Ectodermal cell (in vitro differentiated cells): ENCODE results near the gene EGFL8.
"Not testable (repeated sequence)": the region's sequence is repeated elsewhere in the genome, so short reads cannot be mapped to it uniquely, and the experiment has no call there.

Source experiments
- H3K27ac ChIP-seq: 2 replicates; pipeline ENCODE4 v1.7.0; 2013; ENCODE audit warnings: mild to moderate bottlenecking, low read depth, low read length; ENCODE audit not compliant: insufficient read depth, poor library complexity, severe bottlenecking
- H3K27me3 ChIP-seq: 2 replicates; pipeline ENCODE4 v1.7.0; 2013; ENCODE audit warnings: mild to moderate bottlenecking, low read length; ENCODE audit not compliant: insufficient read depth, control insufficient read depth, poor library complexity, severe bottlenecking
- H3K36me3 ChIP-seq: one replicate; pipeline ENCODE4 v1.7.0; 2013; ENCODE audit warnings: low read length; ENCODE audit not compliant: control insufficient read depth, insufficient read depth
- H3K4me1 ChIP-seq: one replicate; pipeline ENCODE4 v1.7.0; 2013; ENCODE audit warnings: low read length; ENCODE audit not compliant: control insufficient read depth, insufficient read depth
- H3K4me3 ChIP-seq: 2 replicates; pipeline ENCODE4 v1.7.0; 2013; ENCODE audit warnings: low read depth, low read length, control low read depth; ENCODE audit not compliant: insufficient read depth
- H3K9me3 ChIP-seq: 2 replicates; pipeline ENCODE4 v1.7.0; 2013; ENCODE audit warnings: mild to moderate bottlenecking, low read length, moderate library complexity; ENCODE audit not compliant: control insufficient read depth
- WGBS, 2 experiments: methylation state at CpG; one replicate each; pipeline ENCODE4 v1.1.7; 2013; ENCODE audit warnings: missing lambda C conversion rate in 2 of 2; 5-methylcytosine and 5-hydroxymethylcytosine counted together

Gene EGFL8

DNA sequence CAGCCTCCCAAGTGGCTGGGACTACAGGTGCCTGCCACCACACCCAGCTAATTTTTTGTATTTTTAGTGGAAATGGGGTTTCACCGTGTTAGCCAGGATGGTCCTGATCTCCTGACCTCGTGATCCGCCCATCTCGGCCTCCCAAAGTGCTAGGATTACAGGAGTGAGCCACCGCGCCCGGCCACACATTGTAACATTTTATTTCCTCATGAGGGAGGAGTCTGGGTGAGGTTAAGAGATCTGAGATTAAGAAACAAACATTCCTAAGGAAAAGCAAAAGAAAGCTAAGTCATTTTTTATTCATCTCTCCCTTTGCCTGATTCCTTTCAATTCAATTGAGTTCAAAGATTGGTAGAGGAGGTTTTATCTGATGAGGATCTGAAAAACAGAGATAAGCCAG is 20.2 kb upstream of the EGFL8 start:
- not testable (repeated sequence) for H3K27ac ChIP-seq, H3K4me3 ChIP-seq, H3K9me3 ChIP-seq, H3K27me3 ChIP-seq, H3K36me3 ChIP-seq, H3K4me1 ChIP-seq
- WGBS, 2 experiments, result 90 to 99% methylated on average over 7 of the region's 7 CpGs

DNA sequence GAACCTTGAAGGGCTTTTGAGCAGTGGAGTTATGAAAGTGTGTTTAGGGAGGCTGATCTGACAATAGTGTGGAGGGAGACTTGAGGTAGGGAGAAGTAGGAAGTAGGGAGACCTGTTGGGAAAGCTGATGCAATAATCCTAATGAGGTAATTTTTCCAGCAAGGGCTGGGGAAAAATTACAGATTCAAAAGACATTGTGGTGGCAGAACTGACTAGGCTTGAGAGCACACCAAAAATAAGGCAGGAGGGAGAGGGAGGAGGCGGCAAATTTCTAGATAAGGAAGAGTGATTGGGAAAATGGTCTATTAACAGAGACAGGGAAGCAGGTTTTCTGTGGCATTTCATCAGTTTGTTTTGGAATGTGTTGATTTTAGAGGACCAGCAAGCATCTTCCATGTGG is 18.1 kb upstream of the EGFL8 start:
- WGBS, 2 experiments, result 90 to 95% methylated on average over 1 of the region's 1 CpG
- no peaks in the 10 kb centered on the region for H3K36me3 ChIP-seq
- no peaks in the 10 kb centered on the region for H3K9me3 ChIP-seq

DNA sequence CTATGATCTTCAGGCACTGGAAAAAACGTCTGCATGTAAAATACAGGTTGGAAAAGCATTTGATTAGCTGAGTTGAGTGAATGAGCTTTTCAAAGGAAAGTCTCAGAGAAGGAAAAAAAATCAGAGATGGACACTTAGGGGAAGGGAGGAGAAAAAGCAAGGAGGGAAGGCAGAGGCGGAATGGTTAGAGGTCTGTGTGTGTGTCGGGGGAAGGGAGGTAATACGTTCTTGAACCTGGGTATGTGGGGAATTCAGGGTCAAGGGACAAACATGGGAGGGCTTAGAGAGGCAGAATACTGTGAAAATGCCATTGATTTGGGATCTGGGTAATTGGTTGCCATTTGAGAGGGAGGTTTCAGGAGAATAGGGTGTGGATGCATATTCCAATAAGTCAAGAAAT is 17.7 kb upstream of the EGFL8 start:
- Histone ChIP-seq H3K4me3 (no peak overlapping the region), H3K9me3 (no peaks in the 10 kb centered on the region), H3K27ac (no peak overlapping the region), H3K4me1 (peaks cover 3% of the 10 kb centered on the region), H3K27me3 (peaks cover 21% of the 10 kb centered on the region), H3K36me3 (no peaks in the 10 kb centered on the region)
- 46 to 47% methylated on average over 4 of the region's 4 CpGs for WGBS, 2 experiments

More for the DNA sequence above, 18.1 kb upstream of the EGFL8 start:
- H3K4me3 ChIP-seq, result no peak overlapping the region
- H3K4me1 ChIP-seq, result peaks cover under 1% of the 10 kb centered on the region
- H3K27ac ChIP-seq, result no peak overlapping the region
- peaks cover 18% of the 10 kb centered on the region for H3K27me3 ChIP-seq

DNA sequence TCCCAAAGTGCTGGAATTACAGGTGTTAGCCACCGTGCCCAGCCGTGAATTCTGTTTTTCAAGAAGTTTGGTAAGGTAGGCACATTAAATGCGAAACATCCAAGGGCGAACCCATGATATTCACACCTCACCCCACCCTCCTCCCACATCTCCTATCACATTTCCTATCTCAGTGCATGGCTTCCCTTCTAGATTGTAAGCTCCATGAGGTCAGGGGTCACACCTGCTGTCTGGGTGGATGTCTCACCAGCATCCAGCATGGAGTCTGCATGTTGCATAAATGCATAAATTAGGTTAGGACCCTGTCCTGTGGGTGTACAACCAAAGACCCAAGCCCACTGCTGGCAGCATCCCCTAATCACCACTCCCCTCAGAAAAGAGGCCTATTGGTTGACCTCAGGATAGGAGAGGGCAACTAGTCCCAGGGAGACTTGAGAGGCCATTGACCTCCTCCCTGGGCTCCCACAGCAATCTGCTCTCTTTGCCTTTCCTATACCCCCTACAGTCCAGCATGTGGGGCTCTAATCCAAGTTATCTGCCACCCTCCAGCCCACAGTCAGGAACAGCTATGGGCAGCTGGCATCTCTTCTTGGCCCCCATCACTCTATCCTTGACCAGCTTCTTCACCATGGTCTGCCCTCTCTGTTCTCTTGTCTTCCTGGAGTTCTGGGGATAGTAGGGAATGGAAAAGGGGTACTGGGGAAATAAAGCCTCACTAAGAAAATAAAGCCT is 16.8 kb upstream of the EGFL8 start:
- 90 to 93% methylated on average over 4 of the region's 4 CpGs for WGBS, 2 experiments
- Histone ChIP-seq H3K4me3 (no peak overlapping the region), H3K36me3 (no peaks in the 10 kb centered on the region), H3K4me1 (peaks cover 10% of the 10 kb centered on the region), H3K9me3 (no peaks in the 10 kb centered on the region), H3K27me3 (peaks cover 25% of the 10 kb centered on the region), H3K27ac (no peak overlapping the region)

DNA sequence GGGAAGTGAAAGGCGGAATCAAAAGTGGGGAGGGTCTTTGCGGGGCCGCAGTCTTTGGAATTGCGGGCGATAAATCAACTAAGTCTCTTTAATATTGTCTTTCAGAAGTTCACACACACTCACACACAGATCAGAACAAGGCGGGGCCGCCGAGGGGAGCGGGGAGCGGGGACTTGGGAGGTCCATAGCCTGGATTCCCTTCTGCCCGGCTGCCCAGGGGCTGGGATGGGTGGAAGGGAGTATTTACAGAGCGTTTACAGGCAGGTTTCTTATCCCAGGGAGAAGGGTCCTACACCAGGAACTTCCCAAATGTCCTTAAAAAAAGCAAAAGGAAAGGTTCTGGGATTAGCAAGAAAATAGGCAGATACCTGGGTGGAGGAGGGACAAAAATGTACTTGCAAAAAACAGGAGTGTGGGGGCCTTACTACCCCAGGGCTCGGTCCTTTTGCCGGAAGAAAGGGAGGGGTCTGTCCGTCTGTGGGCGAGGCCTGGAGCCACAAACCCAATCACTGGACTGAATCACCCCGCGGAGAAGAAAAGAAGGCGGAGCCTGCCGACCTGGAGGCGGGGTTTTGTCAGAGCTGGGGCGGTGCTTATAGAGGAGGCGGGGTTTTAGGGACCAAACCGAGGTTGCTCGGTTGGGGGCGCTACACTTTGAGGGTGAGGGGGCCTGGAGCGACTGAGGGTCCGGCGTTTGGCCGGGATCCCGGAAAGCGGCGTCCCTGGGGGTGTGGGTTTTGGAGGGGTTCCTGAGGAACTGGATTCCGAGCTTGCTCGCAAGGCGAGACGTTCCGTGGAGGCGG is 15.9 kb upstream of the EGFL8 start:
- peaks cover 11% of the 10 kb centered on the region for H3K4me1 ChIP-seq
- no peak overlapping the region for H3K4me3 ChIP-seq
- peaks cover 26% of the 10 kb centered on the region for H3K27me3 ChIP-seq
- no peaks in the 10 kb centered on the region for H3K36me3 ChIP-seq
- H3K9me3 ChIP-seq, result no peaks in the 10 kb centered on the region
- 92 to 93% methylated on average over 39 of the region's 39 CpGs for WGBS, 2 experiments
- no peak overlapping the region for H3K27ac ChIP-seq

DNA sequence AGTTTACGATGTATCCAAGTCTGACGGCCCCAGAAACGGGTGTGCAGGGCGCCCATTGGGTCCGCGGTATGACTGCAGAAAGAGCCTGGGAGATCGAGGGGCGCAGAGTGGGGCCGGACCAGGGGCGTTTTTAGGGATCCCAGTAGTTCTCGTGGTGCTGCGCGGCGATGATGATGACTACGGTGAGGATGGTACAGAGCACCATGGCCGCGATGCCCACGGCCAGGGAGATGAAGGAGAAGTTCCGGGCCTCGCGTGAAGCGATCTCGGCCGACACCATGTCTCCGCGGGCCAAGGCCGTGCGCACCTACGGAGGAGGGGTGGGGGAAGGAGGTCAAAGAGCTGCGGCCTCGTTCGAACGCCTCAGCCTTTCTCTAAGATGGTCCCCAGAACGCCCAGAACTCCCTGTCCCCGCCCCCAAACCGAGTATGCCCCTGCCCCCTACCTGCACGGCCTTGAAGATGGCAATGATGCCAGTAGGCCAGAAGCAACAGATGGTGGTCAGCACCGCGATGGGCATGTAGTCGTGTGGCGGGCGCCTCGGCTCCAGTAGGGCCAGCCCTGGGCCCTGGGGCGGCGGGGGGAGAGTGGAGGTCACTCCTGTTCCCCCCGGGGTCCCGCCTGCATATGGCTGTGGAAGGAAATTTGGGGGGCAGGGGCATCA is 15.2 kb upstream of the EGFL8 start:
- Histone ChIP-seq H3K4me1 (peaks cover 11% of the 10 kb centered on the region), H3K4me3 (no peak overlapping the region), H3K9me3 (no peaks in the 10 kb centered on the region), H3K27me3 (peaks cover 26% of the 10 kb centered on the region), H3K27ac (no peak overlapping the region), H3K36me3 (no peaks in the 10 kb centered on the region)
- 93 to 94% methylated on average over 47 of the region's 47 CpGs for WGBS, 2 experiments

DNA sequence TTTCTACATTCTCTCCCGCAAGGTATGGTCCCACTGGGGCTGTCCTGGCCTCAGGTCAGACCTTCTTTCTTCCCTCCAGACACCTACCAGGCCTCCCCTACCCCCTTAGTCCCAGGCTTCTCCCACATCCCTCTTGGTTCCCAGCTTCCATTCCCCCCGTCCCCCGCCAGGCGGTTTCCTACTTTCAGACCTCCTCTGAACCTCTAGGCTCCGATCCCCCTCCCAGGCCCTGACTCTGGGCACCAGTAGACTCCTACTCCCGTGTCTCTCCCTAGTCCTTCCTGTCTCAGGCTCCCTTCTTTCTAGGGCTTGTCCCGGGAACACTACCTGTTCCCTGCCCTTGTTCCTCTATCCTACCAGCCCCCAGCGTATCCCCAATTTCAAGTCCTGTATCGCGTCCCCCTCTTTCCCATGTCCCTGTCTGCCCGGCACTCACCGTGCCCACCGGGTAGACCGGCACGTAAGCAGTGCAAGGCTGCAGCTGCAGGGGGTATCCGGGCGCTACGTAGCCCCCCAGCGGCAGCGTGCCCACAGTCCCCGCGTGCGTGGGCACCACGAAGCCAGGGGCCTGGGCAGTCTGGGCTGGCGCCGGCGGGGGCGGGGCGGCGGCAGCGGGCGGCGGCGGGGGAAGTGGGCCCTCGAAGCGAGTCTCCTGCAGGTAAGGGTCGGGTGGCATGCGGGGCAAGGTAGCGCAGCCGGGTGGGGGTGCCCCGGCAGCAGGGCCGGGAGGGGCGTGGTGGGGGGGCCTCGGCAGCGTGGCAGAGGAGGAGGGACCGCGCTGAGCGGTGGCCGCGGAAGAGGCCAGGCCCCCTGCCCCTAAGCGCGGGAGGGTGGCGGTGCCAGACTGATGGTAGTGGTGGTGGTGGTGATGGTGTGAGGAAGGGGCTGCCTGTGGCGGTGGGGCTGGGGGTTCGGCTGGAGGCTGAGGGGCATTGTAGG is 14.2 kb upstream of the EGFL8 start:
- WGBS, 2 experiments, result 72 to 76% methylated on average over 55 of the region's 55 CpGs
- peaks cover 26% of the 10 kb centered on the region for H3K27me3 ChIP-seq
- H3K27ac ChIP-seq, result no peak overlapping the region
- no peaks in the 10 kb centered on the region for H3K9me3 ChIP-seq
- H3K4me3 ChIP-seq, result no peak overlapping the region
- H3K4me1 ChIP-seq, result peaks cover 11% of the 10 kb centered on the region
- H3K36me3 ChIP-seq, result no peaks in the 10 kb centered on the region

DNA sequence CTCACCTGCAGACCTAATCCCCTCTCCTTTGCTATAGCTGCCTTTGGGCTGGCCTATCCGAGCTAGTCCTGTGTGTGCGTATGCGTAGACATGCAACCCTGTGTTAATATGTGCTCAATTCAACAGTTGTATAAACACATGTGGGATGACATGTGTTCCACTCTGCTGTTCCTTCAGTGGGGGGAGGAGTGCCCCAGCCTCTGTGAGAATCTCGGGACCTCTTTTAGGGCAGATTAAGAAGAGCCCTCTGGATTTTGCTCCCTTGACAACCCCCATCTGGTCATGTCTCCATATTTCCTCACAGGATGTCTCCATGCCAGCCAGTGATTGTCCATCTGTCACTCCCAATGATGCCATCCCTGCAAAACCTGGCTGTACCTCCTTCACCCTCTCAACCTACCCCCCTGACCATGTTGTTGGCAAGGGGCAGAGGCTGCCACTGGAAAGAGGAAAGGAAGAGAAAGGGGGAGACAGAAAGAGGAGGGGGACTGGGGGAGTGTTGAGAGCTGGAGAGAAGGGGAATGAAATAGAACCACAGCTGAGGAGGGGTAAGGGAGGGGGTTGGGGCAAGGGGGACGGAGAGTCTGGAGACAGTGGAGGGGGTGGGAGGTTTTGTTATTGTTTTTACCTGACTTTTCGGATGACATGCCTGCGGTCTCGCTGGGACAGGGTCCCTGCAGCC is 13.1 kb upstream of the EGFL8 start:
- H3K9me3 ChIP-seq, result no peaks in the 10 kb centered on the region

More for the DNA sequence above, 13.1 kb upstream of the EGFL8 start:
- Histone ChIP-seq H3K4me1 (peaks cover 11% of the 10 kb centered on the region), H3K27me3 (peaks cover 26% of the 10 kb centered on the region), H3K4me3 (no peak overlapping the region), H3K36me3 (no peaks in the 10 kb centered on the region), H3K27ac (no peak overlapping the region)
- 39 to 45% methylated on average over 8 of the region's 8 CpGs for WGBS, 2 experiments
